Measurements from ENCODE around the gene PPP2R5A.

PPP2R5A gene

GRCh38 chr1:212261361-212261929 lies 23.8 kb upstream of the PPP2R5A start:
- H3K9me2 ChIP-seq (ENCODE audit: low read depth, low read length), result no peaks in the 10 kb centered on the region
- H4K20me1 ChIP-seq (ENCODE audit: insufficient read depth, low read length), result no peaks in the 10 kb centered on the region
- no peaks in the 10 kb centered on the region for H3K27me3 ChIP-seq (ENCODE audit: insufficient read depth, low read length)
- H3K27ac ChIP-seq (ENCODE audit: low read depth, low read length, poor library complexity, severe bottlenecking), result no peak overlapping the region
- H3K36me3 ChIP-seq (ENCODE audit: insufficient read depth, low read length), result no peaks in the 10 kb centered on the region
- TF ChIP-seq CTCF (IDR thresholded peaks at IDR 0.05; ENCODE audit: low read length) (no peak), EZH2 (IDR thresholded peaks at IDR 0.05; ENCODE audit: borderline replicate concordance, low read length) (no peak)
- no peak overlapping the region for H3K9ac ChIP-seq (ENCODE audit: low read length)
- no peak overlapping the region for H3K4me3 ChIP-seq (ENCODE audit: low read depth, low read length, poor library complexity, severe bottlenecking)
- no peaks in the 10 kb centered on the region for H3K79me2 ChIP-seq (ENCODE audit: insufficient read depth, low read length)
- H3K9me3 ChIP-seq (ENCODE audit: low read length), result no peaks in the 10 kb centered on the region
- H3F3A ChIP-seq (ENCODE audit: insufficient read depth, low read length), result no peaks in the 10 kb centered on the region
- no peak overlapping the region for H3K4me2 ChIP-seq (ENCODE audit: low read length)
- no peak overlapping the region for H2AFZ ChIP-seq (ENCODE audit: low read length)
- H3K4me1 ChIP-seq (ENCODE audit: insufficient read depth, low read length, severe bottlenecking), result peaks cover 6% of the 10 kb centered on the region

- H3F3A ChIP-seq (ENCODE audit: insufficient read depth, low read length), result no peaks in the 10 kb centered on the region
- H3K4me1 ChIP-seq (ENCODE audit: insufficient read depth, low read length, severe bottlenecking), result peaks cover 5% of the 10 kb centered on the region
- H3K9me2 ChIP-seq (ENCODE audit: low read depth, low read length), result no peaks in the 10 kb centered on the region
- no peaks in the 10 kb centered on the region for H3K36me3 ChIP-seq (ENCODE audit: insufficient read depth, low read length)
- no peaks in the 10 kb centered on the region for H3K9me3 ChIP-seq (ENCODE audit: low read length)
- H3K27me3 ChIP-seq (ENCODE audit: insufficient read depth, low read length), result no peaks in the 10 kb centered on the region
- H3K27ac ChIP-seq (ENCODE audit: low read depth, low read length, poor library complexity, severe bottlenecking), result no peak overlapping the region
- no peak overlapping the region for H3K4me2 ChIP-seq (ENCODE audit: low read length)
- H4K20me1 ChIP-seq (ENCODE audit: insufficient read depth, low read length), result no peaks in the 10 kb centered on the region
- no peak overlapping the region for H3K9ac ChIP-seq (ENCODE audit: low read length)
- H3K4me3 ChIP-seq (ENCODE audit: low read depth, low read length, poor library complexity, severe bottlenecking), result no peak overlapping the region
- no peak overlapping the region for H2AFZ ChIP-seq (ENCODE audit: low read length)
- TF ChIP-seq EZH2 (IDR thresholded peaks at IDR 0.05; ENCODE audit: borderline replicate concordance, low read length) (no peak), CTCF (IDR thresholded peaks at IDR 0.05; ENCODE audit: low read length) (no peak)
- H3K79me2 ChIP-seq (ENCODE audit: insufficient read depth, low read length), result no peaks in the 10 kb centered on the region
Measured at GRCh38 chr1:212267017-212267416, 18.2 kb upstream of the PPP2R5A start.

- H3K4me3 ChIP-seq (ENCODE audit: low read depth, low read length, poor library complexity, severe bottlenecking), result no peak overlapping the region
- no peaks in the 10 kb centered on the region for H3K9me3 ChIP-seq (ENCODE audit: low read length)
- no peaks in the 10 kb centered on the region for H3K27me3 ChIP-seq (ENCODE audit: insufficient read depth, low read length)
- no peak overlapping the region for H3K27ac ChIP-seq (ENCODE audit: low read depth, low read length, poor library complexity, severe bottlenecking)
- H3F3A ChIP-seq (ENCODE audit: insufficient read depth, low read length), result no peaks in the 10 kb centered on the region
- no peaks in the 10 kb centered on the region for H3K36me3 ChIP-seq (ENCODE audit: insufficient read depth, low read length)
- H2AFZ ChIP-seq (ENCODE audit: low read length), result no peak overlapping the region
- no peak overlapping the region for H3K4me2 ChIP-seq (ENCODE audit: low read length)
- H3K79me2 ChIP-seq (ENCODE audit: insufficient read depth, low read length), result no peaks in the 10 kb centered on the region
- no peaks in the 10 kb centered on the region for H4K20me1 ChIP-seq (ENCODE audit: insufficient read depth, low read length)
- H3K4me1 ChIP-seq (ENCODE audit: insufficient read depth, low read length, severe bottlenecking), result peaks cover 5% of the 10 kb centered on the region
- no peaks in the 10 kb centered on the region for H3K9me2 ChIP-seq (ENCODE audit: low read depth, low read length)
- TF ChIP-seq CTCF (IDR thresholded peaks at IDR 0.05; ENCODE audit: low read length) (no peak), EZH2 (IDR thresholded peaks at IDR 0.05; ENCODE audit: borderline replicate concordance, low read length) (no peak)
- no peak overlapping the region for H3K9ac ChIP-seq (ENCODE audit: low read length)
Measured at GRCh38 chr1:212267460-212267859, 17.8 kb upstream of the PPP2R5A start.
